GM12878 (cell line): ENCODE results near the gene GNG13. TPM values are rescaled to one million over a fixed set of nuclear protein-coding genes. Genes with fewer than 3 reads are reported as not detected.

Experiments used
- ATAC-seq: fragments of 200-7000 bp; cut with Tn5 transposase; 3 replicates; pipeline ENCODE4 v1.9.1; 2020; ENCODE audit warnings: mild to moderate bottlenecking, moderate library complexity
- BruUV-seq: library from RNA; stranded (reverse); fragments of 400-500 nt; replicated peaks from 2 replicates; lab custom pipeline; 2021; lab: Mats Ljungman, UMichigan
- CTCF ChIA-PET: fragments of 300-600 bp; sonication (Branson Sonifier 250); formaldehyde crosslinking; extraction: SDS; loops from one replicate; lab custom pipeline; 2021; ENCODE audit warnings: inconsistent platforms; lab: Yijun Ruan, JAX
- POLR2A ChIA-PET: fragments of 350-600 bp; formaldehyde crosslinking; extraction: SDS; loops from one replicate; lab custom pipeline; 2021; ENCODE audit warnings: inconsistent platforms; lab: Charles Lee
- RAD21 ChIA-PET: fragments of 300-600 bp; sonication (Branson Sonifier 250); formaldehyde crosslinking; loops from one replicate; lab custom pipeline; 2023; ENCODE audit warnings: antibody characterized with exemption; ENCODE audit not compliant: unreplicated experiment; lab: Charles Lee
- SMC1A ChIA-PET: fragments of 300-600 bp; sonication (Branson Sonifier 250); formaldehyde crosslinking; loops from one replicate; lab custom pipeline; 2023; ENCODE audit not compliant: unreplicated experiment, uncharacterized antibody; lab: Charles Lee
- DNase-seq: peaks from one replicate; pipeline ENCODE4 v3.0.0-alpha.2; 2011; ENCODE audit warnings: low read depth, low spot score
- FAIRE-seq: peaks from 3 replicates; lab custom pipeline; 2011; peaks lifted over from hg19 to GRCh38; lab: Jason Lieb, UNC
- H2AFZ ChIP-seq: 2 replicates; pipeline ENCODE4 v1.6.0; 2011; ENCODE audit warnings: low read depth, low read length, control low read depth; ENCODE audit not compliant: control insufficient read depth
- H3K27ac ChIP-seq: 2 replicates; pipeline ENCODE4 v1.5.1; 2011; ENCODE audit warnings: control low read depth; ENCODE audit not compliant: control insufficient read depth, insufficient read depth
- H3K27me3 ChIP-seq, 2 experiments: replicated peaks in 1 of 2; 2 replicates each; pipeline versions ENCODE4 v1.6.0 to v1.6.1; 2011; ENCODE audit warnings: low read length in 1 of 2; ENCODE audit not compliant: control insufficient read depth in 2 of 2, insufficient read depth in 2 of 2
- H3K36me3 ChIP-seq, 2 experiments: 2 replicates each; pipeline ENCODE4 v1.5.1; 2011; ENCODE audit warnings: low read length in 1 of 2; ENCODE audit not compliant: control insufficient read depth in 2 of 2, insufficient read depth in 2 of 2
- H3K4me1 ChIP-seq: 2 replicates; pipeline ENCODE4 v1.6.1; 2011; ENCODE audit warnings: mild to moderate bottlenecking, low read length, moderate library complexity, mixed read lengths; ENCODE audit not compliant: control insufficient read depth, insufficient read depth
- H3K4me2 ChIP-seq: 2 replicates; pipeline ENCODE4 v1.6.0; 2011; ENCODE audit warnings: control low read depth; ENCODE audit not compliant: control insufficient read depth, insufficient read depth
- H3K4me3 ChIP-seq: fragments of 200-600 bp; sonication (generic); 2 replicates; pipeline ENCODE4 v1.5.1; 2016
- H3K79me2 ChIP-seq: 2 replicates; pipeline ENCODE4 v1.6.0; 2011; ENCODE audit warnings: low read length; ENCODE audit not compliant: control insufficient read depth, insufficient read depth
- H3K9ac ChIP-seq: 2 replicates; pipeline ENCODE4 v1.8.0; 2011; ENCODE audit warnings: low read length, control low read depth, mixed read lengths; ENCODE audit not compliant: control insufficient read depth, insufficient read depth
- H3K9me3 ChIP-seq: replicated peaks from 3 replicates; pipeline ENCODE4 v1.5.1; 2011; ENCODE audit warnings: mild to moderate bottlenecking, low read length; ENCODE audit not compliant: control insufficient read depth, insufficient read depth
- H4K20me1 ChIP-seq: 2 replicates; pipeline ENCODE4 v1.6.0; 2011; ENCODE audit not compliant: control insufficient read depth, insufficient read depth
- BMI1 ChIP-seq: fragments of 450-650 bp; IDR thresholded peaks from 2 replicates; pipeline ENCODE4 v1.6.1; 2016; ENCODE audit warnings: mild to moderate bottlenecking, moderate library complexity, borderline replicate concordance
- CBX3 ChIP-seq: fragments of 200-600 bp; sonication (generic); IDR thresholded peaks from 2 replicates; pipeline ENCODE4 v1.6.1; 2016; ENCODE audit warnings: low read depth, borderline replicate concordance
- CHD4 ChIP-seq: fragments of 200-600 bp; sonication (generic); IDR thresholded peaks from 2 replicates; pipeline ENCODE4 v1.6.1; 2016; ENCODE audit warnings: mild to moderate bottlenecking
- EGR1 ChIP-seq, 2 experiments: IDR thresholded peaks; 1 replicate in 1 of 2; 2 replicates in 1 of 2; pipeline ENCODE4 v1.6.1; 2011 to 2012; ENCODE audit warnings: low read depth in 2 of 2, low read length in 2 of 2, borderline replicate concordance in 1 of 2, mild to moderate bottlenecking in 1 of 2, moderate library complexity in 1 of 2
- EP300 ChIP-seq, 2 experiments: fragments of 150-350 bp in 1 of 2; IDR thresholded peaks; 2 replicates each; pipeline ENCODE4 v1.6.1; 2011 to 2012; ENCODE audit warnings: low read depth in 2 of 2, low read length in 2 of 2, borderline replicate concordance in 1 of 2, improper control_type of control experiment in 1 of 2, inconsistent platforms in 1 of 2; ENCODE audit not compliant: control insufficient read depth in 1 of 2
- HCFC1 ChIP-seq: fragments of 150-350 bp; IDR thresholded peaks from 2 replicates; pipeline ENCODE4 v1.6.1; 2014; ENCODE audit warnings: low read length
- HDAC2 ChIP-seq: fragments of 200-600 bp; sonication (generic); IDR thresholded peaks from 2 replicates; pipeline ENCODE4 v1.6.1; 2017
- IKZF1 ChIP-seq: fragments of 450-650 bp; conservative IDR thresholded peaks from 2 replicates; pipeline ENCODE4 v1.6.1; 2017; ENCODE audit warnings: antibody characterized with exemption, mild to moderate bottlenecking
- KDM1A ChIP-seq: fragments of 200-600 bp; sonication (generic); IDR thresholded peaks from 2 replicates; pipeline ENCODE4 v1.6.1; 2016; ENCODE audit warnings: borderline replicate concordance
- NFIC ChIP-seq: IDR thresholded peaks from 2 replicates; pipeline ENCODE4 v1.6.1; 2012; ENCODE audit warnings: low read depth, mild to moderate bottlenecking, inconsistent platforms, low read length, moderate library complexity
- NFYB ChIP-seq: IDR thresholded peaks from 2 replicates; pipeline ENCODE4 v1.6.1; 2011; ENCODE audit warnings: low read depth, mild to moderate bottlenecking, low read length, improper control_type of control experiment, moderate library complexity; ENCODE audit not compliant: insufficient read depth
- RUNX3 ChIP-seq: IDR thresholded peaks from 2 replicates; pipeline ENCODE4 v1.6.1; 2012; ENCODE audit warnings: low read length, inconsistent platforms
- STAT1 ChIP-seq: fragments of 450-650 bp; conservative IDR thresholded peaks from 2 replicates; pipeline ENCODE4 v1.6.1; 2014; ENCODE audit warnings: antibody characterized with exemption, mild to moderate bottlenecking
- SUZ12 ChIP-seq: fragments of 200-600 bp; sonication (generic); IDR thresholded peaks from one replicate; pipeline ENCODE4 v1.6.1; 2018; ENCODE audit warnings: antibody characterized with exemption, mild to moderate bottlenecking; ENCODE audit not compliant: unreplicated experiment
- TARDBP ChIP-seq: IDR thresholded peaks from 2 replicates; pipeline ENCODE4 v1.6.1; 2016; ENCODE audit warnings: borderline replicate concordance
- TBL1XR1 ChIP-seq: IDR thresholded peaks from 2 replicates; pipeline ENCODE4 v1.6.1; 2012; ENCODE audit warnings: low read depth, low read length, improper control_type of control experiment
- TCF7 ChIP-seq: IDR thresholded peaks from 2 replicates; pipeline ENCODE4 v1.6.1; 2014; ENCODE audit warnings: antibody characterized with exemption, borderline replicate concordance
- ZBED1 ChIP-seq: IDR thresholded peaks from 2 replicates; pipeline ENCODE4 v1.6.1; 2016; ENCODE audit warnings: borderline replicate concordance
- ZBTB33 ChIP-seq: fragments of 450-650 bp; IDR thresholded peaks from 2 replicates; pipeline ENCODE4 v1.6.1; 2017; ENCODE audit warnings: mild to moderate bottlenecking
- ZNF274 ChIP-seq: IDR thresholded peaks from one replicate; pipeline ENCODE4 v1.8.0; 2011; ENCODE audit not compliant: insufficient read length, insufficient read depth
- ZSCAN29 ChIP-seq: fragments of 450-650 bp; IDR thresholded peaks from 2 replicates; pipeline ENCODE4 v1.6.1; 2017; ENCODE audit warnings: mild to moderate bottlenecking, moderate library complexity
- WGBS: methylation state at CpG from one replicate; pipeline ENCODE4 v1.1.6; 2016; ENCODE audit warnings: low lambda C conversion rate; ENCODE audit not compliant: insufficient replicate concordance, insufficient coverage; ENCODE audit errors: missing lambda C conversion rate; 5-methylcytosine and 5-hydroxymethylcytosine counted together
- in situ Hi-C: fragments of 300-500 bp; cut with MboI; formaldehyde crosslinking; loops from 9 replicates; pipeline ENCODE4 v1.14.3; 2018; ENCODE audit warnings: mixed read lengths
- intact Hi-C: fragments of 100-400 bp; cut with micrococcal nuclease; formaldehyde crosslinking; loops from one replicate; pipeline ENCODE4 v1.14.2; 2022; ENCODE audit not compliant: unreplicated experiment
- polyA plus RNA-seq, 11 experiments: library from polyadenylated mRNA; depleted of rRNA in 4 of 11; unstranded in 6 of 11; stranded (reverse) in 5 of 11; fragments of >200 nt; fragmentation: Nextera tagmentation in 4 of 11; fragmentation: Illumina TruSeq in 1 of 11; extraction: Ambion mirVana in 4 of 11; extraction: Trizol in 1 of 11; gene quantifications; 1 replicate in 1 of 11; 2 replicates in 10 of 11; pipeline versions ENCODE4 v1.2.1 to v1.2.3, GENCODE V29; 2011 to 2016; ENCODE audit warnings: inconsistent platforms in 2 of 11, missing spikeins in 2 of 11, low read depth in 1 of 11
- total RNA-seq, 4 experiments: library from RNA; depleted of rRNA in 3 of 4; stranded (reverse); fragments of >200 nt in 3 of 4; fragmentation: Illumina TruSeq in 1 of 4; extraction: Trizol in 1 of 4; gene quantifications; 2 replicates each; pipeline versions ENCODE4 v1.2.1 to v1.2.3, GENCODE V29; 2013 to 2021
- TF ChIP-seq, protein P1 (sequence below): fragments of 450-650 bp; IDR thresholded peaks from 2 replicates; pipeline ENCODE4 v1.6.1; 2017; ENCODE audit warnings: mild to moderate bottlenecking, low read depth, inconsistent platforms; ENCODE audit not compliant: poor library complexity, severe bottlenecking

GNG13 gene
- total and polyA plus RNA-seq, 10 of the 15 experiments (the other 5 are each of a cell fraction or from before 2014, with no cell fraction given), result not detected

GRCh38 chr16:793414-793813, 7.1 kb downstream of the GNG13 start (continued):
- no peak for TF ChIP-seq TBL1XR1
- TF ChIP-seq, protein P1, sequence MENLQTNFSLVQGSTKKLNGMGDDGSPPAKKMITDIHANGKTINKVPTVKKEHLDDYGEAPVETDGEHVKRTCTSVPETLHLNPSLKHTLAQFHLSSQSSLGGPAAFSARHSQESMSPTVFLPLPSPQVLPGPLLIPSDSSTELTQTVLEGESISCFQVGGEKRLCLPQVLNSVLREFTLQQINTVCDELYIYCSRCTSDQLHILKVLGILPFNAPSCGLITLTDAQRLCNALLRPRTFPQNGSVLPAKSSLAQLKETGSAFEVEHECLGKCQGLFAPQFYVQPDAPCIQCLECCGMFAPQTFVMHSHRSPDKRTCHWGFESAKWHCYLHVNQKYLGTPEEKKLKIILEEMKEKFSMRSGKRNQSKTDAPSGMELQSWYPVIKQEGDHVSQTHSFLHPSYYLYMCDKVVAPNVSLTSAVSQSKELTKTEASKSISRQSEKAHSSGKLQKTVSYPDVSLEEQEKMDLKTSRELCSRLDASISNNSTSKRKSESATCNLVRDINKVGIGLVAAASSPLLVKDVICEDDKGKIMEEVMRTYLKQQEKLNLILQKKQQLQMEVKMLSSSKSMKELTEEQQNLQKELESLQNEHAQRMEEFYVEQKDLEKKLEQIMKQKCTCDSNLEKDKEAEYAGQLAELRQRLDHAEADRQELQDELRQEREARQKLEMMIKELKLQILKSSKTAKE, result no peak
- TF ChIP-seq NFIC, result no peak
- TF ChIP-seq RUNX3, result no peak
- TF ChIP-seq KDM1A, result no peak
- TF ChIP-seq EP300 (IDR thresholded peaks at IDR 0.05; ENCODE audit: borderline replicate concordance in 1 of 2, control insufficient read depth in 1 of 2, low read depth in 2 of 2, low read length in 2 of 2), result no peak

GRCh38 chr16:792221-792995, 8.1 kb downstream of the GNG13 start:
- Histone ChIP-seq H3K9me3 (no peaks in the 10 kb centered on the region), H4K20me1 (no peaks in the 10 kb centered on the region), H3K27me3 (no peaks in the 10 kb centered on the region), H3K9ac (no peak overlapping the region), H3K79me2 (peaks cover 19% of the 10 kb centered on the region), H3K27ac (no peak overlapping the region), H3K36me3 (peaks cover 0 to 16% of the 10 kb centered on the region in 2 experiments; a peak in 2 of 4 replicates), H3K4me1 (peaks cover 5% of the 10 kb centered on the region), H3K4me2 (no peak overlapping the region), H3K4me3 (no peak overlapping the region), H2AFZ (no peak overlapping the region)
- ChIA-PET CTCF (no interaction called here), POLR2A (no interaction called here), RAD21 (no interaction called here), SMC1A (no interaction called here)
- no peak for ATAC-seq
- intact Hi-C loops, result no loop called here
- WGBS, result 93% methylated on average over 37 of the region's 46 CpGs
- no peak for DNase-seq
- no peak for FAIRE-seq
- no TSS peak for BruUV-seq
- no peak for TF ChIP-seq NFYB
- no peak for TF ChIP-seq IKZF1
- TF ChIP-seq ZBTB33, result no peak
- no peak for TF ChIP-seq HCFC1
- TF ChIP-seq ZNF274, result no peak
- no peak for TF ChIP-seq CHD4
- TF ChIP-seq BMI1, result no peak
- no peak for TF ChIP-seq SUZ12
- no peak for TF ChIP-seq TCF7
- no peak for TF ChIP-seq STAT1
- no peak for TF ChIP-seq ZSCAN29
- TF ChIP-seq ZBED1, result no peak
- no peak for TF ChIP-seq TARDBP
- no peak for TF ChIP-seq HDAC2
- TF ChIP-seq EGR1 (IDR thresholded peaks at IDR 0.05; ENCODE audit: borderline replicate concordance in 1 of 2, low read depth in 2 of 2, low read length in 2 of 2), result no peak
- TF ChIP-seq CBX3, result no peak
- in situ Hi-C loops, result no loop called here
